ENCODE measurements around the gene TMED4.

Gene TMED4

DNA sequence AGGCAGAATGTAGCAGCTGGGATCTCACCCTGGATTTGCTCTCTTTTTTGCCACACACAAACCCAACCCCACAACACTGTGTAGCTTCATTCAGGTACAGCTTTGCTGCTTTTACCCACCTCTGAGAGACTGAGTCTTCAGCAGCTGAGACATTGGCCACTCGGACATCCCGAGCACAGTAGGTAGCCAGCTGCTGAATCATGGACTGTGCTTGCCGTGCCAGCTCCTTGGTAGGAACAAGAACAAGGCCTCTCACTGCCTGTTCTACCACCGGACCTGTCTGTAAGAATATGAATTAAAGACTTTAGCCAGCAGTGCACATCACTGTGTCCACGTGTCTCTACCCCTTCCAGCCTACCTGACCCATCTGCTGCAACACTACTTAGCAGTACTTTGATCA, 9.3 kb downstream of the TMED4 start:
- Histone ChIP-seq H3K14ac (ENCODE audit: low read length in 2 of 2) (no peak overlapping the region), H3K79me1 (replicated peaks; ENCODE audit: low read length, poor library complexity, severe bottlenecking) (peaks cover 41% of the 10 kb centered on the region), H4K8ac (ENCODE audit: low read length) (no peak overlapping the region), H3K23ac (ENCODE audit: low read length in 2 of 2) (no peak overlapping the region), H4K91ac (ENCODE audit: low read length) (no peak overlapping the region), H2BK12ac (ENCODE audit: low read length in 2 of 2) (no peak overlapping the region), H3K4me3 (ENCODE audit: insufficient read depth in 1 of 2, low read depth in 1 of 2, low read length in 2 of 2) (peak overlapping the region in 1 of 2 experiments; percentile 95), H3K9ac (ENCODE audit: low read length) (peak overlapping the region; percentile 94), H2BK15ac (ENCODE audit: low read depth, poor library complexity, severe bottlenecking) (no peak overlapping the region), H3K4me2 (ENCODE audit: low read length, poor library complexity, severe bottlenecking) (peak overlapping the region; percentile 73), H3K4ac (ENCODE audit: low read depth in 1 of 2, low read length in 2 of 2) (no peak overlapping the region), H3K36me3 (ENCODE audit: control insufficient read depth in 1 of 2, insufficient read depth in 2 of 2, low read depth in 1 of 2, low read length in 2 of 2) (peaks cover 56 to 72% of the 10 kb centered on the region in 2 experiments), H3K4me1 (ENCODE audit: control insufficient read depth, insufficient read depth, low read depth, low read length) (peaks cover 10% of the 10 kb centered on the region), H2AK5ac (ENCODE audit: low read length, severe bottlenecking) (no peak overlapping the region), H2AFZ (ENCODE audit: low read depth, low read length) (no peak overlapping the region), H3K18ac (ENCODE audit: low read depth in 1 of 2, low read length in 2 of 2) (no peak overlapping the region), H2BK120ac (ENCODE audit: low read depth, low read length) (no peak overlapping the region), H3K9me3 (ENCODE audit: control insufficient read depth, low read length) (no peaks in the 10 kb centered on the region), H3K27me3 (ENCODE audit: control insufficient read depth in 1 of 2, insufficient read depth in 1 of 2, low read length in 2 of 2) (no peaks in the 10 kb centered on the region), H2BK5ac (ENCODE audit: low read depth, low read length, poor library complexity, severe bottlenecking) (no peak overlapping the region), H3K27ac (ENCODE audit: low read length, poor library complexity, severe bottlenecking) (no peak overlapping the region)
- 80% methylated on average over 5 of the region's 5 CpGs for WGBS
- no peak for DNase-seq

DNA sequence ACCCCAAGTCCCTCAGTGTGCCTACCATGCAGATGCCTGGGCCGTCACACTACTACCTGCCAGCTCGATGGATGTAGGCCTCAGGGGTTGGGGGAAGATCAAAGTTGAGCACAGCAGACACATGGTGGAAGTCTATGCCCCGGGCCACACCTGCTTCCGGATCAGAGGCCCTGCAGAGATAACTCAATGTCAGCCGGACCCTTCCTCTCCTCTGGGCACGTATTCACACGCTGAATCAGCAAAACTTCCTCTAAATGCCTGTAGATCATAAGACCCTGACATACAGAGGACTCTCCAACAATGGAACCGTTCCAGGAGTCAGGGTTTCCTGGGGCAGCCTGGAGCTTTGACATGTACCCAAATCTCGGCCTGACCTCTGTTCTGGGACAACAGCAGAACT, 12.1 kb downstream of the TMED4 start:
- Histone ChIP-seq H3K27me3 (ENCODE audit: control insufficient read depth in 1 of 2, insufficient read depth in 1 of 2, low read length in 2 of 2) (no peaks in the 10 kb centered on the region), H2BK120ac (ENCODE audit: low read depth, low read length) (no peak overlapping the region), H4K91ac (ENCODE audit: low read length) (no peak overlapping the region), H3K27ac (ENCODE audit: low read length, poor library complexity, severe bottlenecking) (no peak overlapping the region), H3K4me2 (ENCODE audit: low read length, poor library complexity, severe bottlenecking) (no peak overlapping the region), H2AFZ (ENCODE audit: low read depth, low read length) (no peak overlapping the region), H3K79me1 (replicated peaks; ENCODE audit: low read length, poor library complexity, severe bottlenecking) (peaks cover 44% of the 10 kb centered on the region), H4K8ac (ENCODE audit: low read length) (no peak overlapping the region), H3K18ac (ENCODE audit: low read depth in 1 of 2, low read length in 2 of 2) (no peak overlapping the region), H3K4ac (ENCODE audit: low read depth in 1 of 2, low read length in 2 of 2) (no peak overlapping the region), H3K4me3 (ENCODE audit: insufficient read depth in 1 of 2, low read depth in 1 of 2, low read length in 2 of 2) (no peak overlapping the region), H3K23ac (ENCODE audit: low read length in 2 of 2) (no peak overlapping the region), H2BK15ac (ENCODE audit: low read depth, poor library complexity, severe bottlenecking) (no peak overlapping the region), H3K9me3 (ENCODE audit: control insufficient read depth, low read length) (no peaks in the 10 kb centered on the region), H2AK5ac (ENCODE audit: low read length, severe bottlenecking) (no peak overlapping the region), H3K4me1 (ENCODE audit: control insufficient read depth, insufficient read depth, low read depth, low read length) (peaks cover 10% of the 10 kb centered on the region), H3K36me3 (ENCODE audit: control insufficient read depth in 1 of 2, insufficient read depth in 2 of 2, low read depth in 1 of 2, low read length in 2 of 2) (peaks cover 79 to 80% of the 10 kb centered on the region in 2 experiments), H3K14ac (ENCODE audit: low read length in 2 of 2) (no peak overlapping the region), H2BK12ac (ENCODE audit: low read length in 2 of 2) (no peak overlapping the region), H3K9ac (ENCODE audit: low read length) (no peak overlapping the region), H2BK5ac (ENCODE audit: low read depth, low read length, poor library complexity, severe bottlenecking) (no peak overlapping the region)
- DNase-seq: no peak
- WGBS: 99% methylated on average over 9 of the region's 9 CpGs

DNA sequence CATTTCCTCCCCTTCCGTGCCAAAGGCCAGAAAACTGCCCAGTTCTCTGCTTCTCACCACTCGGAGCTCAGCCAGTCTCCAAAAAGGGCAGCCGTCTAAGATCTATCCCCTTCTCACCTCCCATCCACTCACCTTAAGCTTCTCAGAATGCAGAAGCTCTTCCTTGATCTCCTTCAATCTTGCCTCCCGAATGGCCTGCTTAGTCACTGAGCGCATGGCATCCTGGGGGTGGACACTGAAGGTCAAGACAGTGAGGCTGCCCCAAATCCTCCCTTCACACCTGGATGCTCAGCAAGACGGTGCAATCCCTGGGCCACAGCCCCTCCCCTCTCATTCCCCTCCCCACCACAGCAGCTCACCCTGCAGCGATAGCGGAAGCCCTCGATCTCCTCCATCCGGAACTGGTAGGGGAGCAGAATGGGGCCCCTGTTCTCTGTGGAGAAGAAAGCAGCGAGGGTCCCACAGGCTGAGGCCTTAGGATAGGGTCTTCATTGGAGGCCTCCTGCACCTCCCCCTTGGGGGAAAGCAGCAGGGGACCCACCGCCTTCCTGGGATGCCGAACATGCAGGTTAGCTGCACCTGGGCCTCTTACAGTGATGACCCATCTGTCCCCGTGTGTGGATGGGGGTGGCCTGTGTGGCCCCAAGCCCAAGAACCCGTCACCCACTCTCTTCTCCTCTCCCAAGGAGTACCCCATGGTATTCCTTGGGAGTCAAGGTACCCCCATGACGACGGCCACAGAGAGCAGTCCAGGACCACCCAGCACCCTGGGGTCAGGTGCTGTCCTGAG, 13.1 kb downstream of the TMED4 start:
- H3K27ac ChIP-seq (ENCODE audit: low read length, poor library complexity, severe bottlenecking): no peak overlapping the region
- H3K9me3 ChIP-seq (ENCODE audit: control insufficient read depth, low read length): no peaks in the 10 kb centered on the region
- H3K18ac ChIP-seq (ENCODE audit: low read depth in 1 of 2, low read length in 2 of 2): no peak overlapping the region
- 97% methylated on average over 17 of the region's 17 CpGs for WGBS
- H3K4me2 ChIP-seq (ENCODE audit: low read length, poor library complexity, severe bottlenecking): no peak overlapping the region
- no peak overlapping the region for H2BK15ac ChIP-seq (ENCODE audit: low read depth, poor library complexity, severe bottlenecking)
- H2BK12ac ChIP-seq (ENCODE audit: low read length in 2 of 2): no peak overlapping the region
- H2AK5ac ChIP-seq (ENCODE audit: low read length, severe bottlenecking): no peak overlapping the region
- H2BK120ac ChIP-seq (ENCODE audit: low read depth, low read length): no peak overlapping the region
- peaks cover 85 to 87% of the 10 kb centered on the region in 2 experiments for H3K36me3 ChIP-seq (ENCODE audit: control insufficient read depth in 1 of 2, insufficient read depth in 2 of 2, low read depth in 1 of 2, low read length in 2 of 2)
- no peak overlapping the region for H4K91ac ChIP-seq (ENCODE audit: low read length)
- H4K8ac ChIP-seq (ENCODE audit: low read length): no peak overlapping the region
- H3K4ac ChIP-seq (ENCODE audit: low read depth in 1 of 2, low read length in 2 of 2): no peak overlapping the region
- H3K9ac ChIP-seq (ENCODE audit: low read length): no peak overlapping the region
- peaks cover 5% of the 10 kb centered on the region for H3K4me1 ChIP-seq (ENCODE audit: control insufficient read depth, insufficient read depth, low read depth, low read length)
- peaks cover 48% of the 10 kb centered on the region for H3K79me1 ChIP-seq (replicated peaks; ENCODE audit: low read length, poor library complexity, severe bottlenecking)
- H2AFZ ChIP-seq (ENCODE audit: low read depth, low read length): no peak overlapping the region
- no peak overlapping the region for H3K14ac ChIP-seq (ENCODE audit: low read length in 2 of 2)
- H3K23ac ChIP-seq (ENCODE audit: low read length in 2 of 2): no peak overlapping the region
- no peak overlapping the region for H3K4me3 ChIP-seq (ENCODE audit: insufficient read depth in 1 of 2, low read depth in 1 of 2, low read length in 2 of 2)
- no peak for DNase-seq
- H2BK5ac ChIP-seq (ENCODE audit: low read depth, low read length, poor library complexity, severe bottlenecking): no peak overlapping the region
- H3K27me3 ChIP-seq (ENCODE audit: control insufficient read depth in 1 of 2, insufficient read depth in 1 of 2, low read length in 2 of 2): no peaks in the 10 kb centered on the region

DNA sequence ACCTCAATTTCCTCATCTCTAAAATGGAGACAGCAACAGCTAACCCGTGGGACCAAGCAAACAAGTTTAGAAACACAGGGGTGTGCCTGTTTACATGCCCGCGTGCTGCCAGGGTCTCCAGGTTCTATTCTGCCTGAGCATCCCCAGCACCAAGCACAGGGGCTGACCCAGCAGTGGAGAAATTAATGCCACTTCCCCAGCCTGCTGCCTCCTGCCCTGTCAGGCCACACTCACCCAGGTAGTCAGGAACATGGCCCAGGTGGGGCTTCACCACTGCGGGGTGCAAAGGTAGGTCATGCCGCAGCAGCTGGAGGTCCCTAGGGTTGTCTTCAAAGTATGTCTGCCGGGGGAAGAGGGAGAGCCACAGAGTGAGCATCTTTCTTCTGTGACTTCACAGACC, 14.1 kb downstream of the TMED4 start:
- Histone ChIP-seq H3K23ac (ENCODE audit: low read length in 2 of 2) (no peak overlapping the region), H2BK120ac (ENCODE audit: low read depth, low read length) (no peak overlapping the region), H3K4me1 (ENCODE audit: control insufficient read depth, insufficient read depth, low read depth, low read length) (peaks cover 9% of the 10 kb centered on the region), H2AFZ (ENCODE audit: low read depth, low read length) (no peak overlapping the region), H3K4me2 (ENCODE audit: low read length, poor library complexity, severe bottlenecking) (no peak overlapping the region), H3K14ac (ENCODE audit: low read length in 2 of 2) (no peak overlapping the region), H3K9me3 (ENCODE audit: control insufficient read depth, low read length) (no peaks in the 10 kb centered on the region), H2BK15ac (ENCODE audit: low read depth, poor library complexity, severe bottlenecking) (no peak overlapping the region), H3K18ac (ENCODE audit: low read depth in 1 of 2, low read length in 2 of 2) (no peak overlapping the region), H3K4me3 (ENCODE audit: insufficient read depth in 1 of 2, low read depth in 1 of 2, low read length in 2 of 2) (no peak overlapping the region), H2AK5ac (ENCODE audit: low read length, severe bottlenecking) (no peak overlapping the region), H3K4ac (ENCODE audit: low read depth in 1 of 2, low read length in 2 of 2) (no peak overlapping the region), H3K9ac (ENCODE audit: low read length) (no peak overlapping the region), H3K27ac (ENCODE audit: low read length, poor library complexity, severe bottlenecking) (no peak overlapping the region), H3K36me3 (ENCODE audit: control insufficient read depth in 1 of 2, insufficient read depth in 2 of 2, low read depth in 1 of 2, low read length in 2 of 2) (peaks cover 94 to 96% of the 10 kb centered on the region in 2 experiments), H3K27me3 (ENCODE audit: control insufficient read depth in 1 of 2, insufficient read depth in 1 of 2, low read length in 2 of 2) (no peaks in the 10 kb centered on the region), H4K91ac (ENCODE audit: low read length) (no peak overlapping the region), H3K79me1 (replicated peaks; ENCODE audit: low read length, poor library complexity, severe bottlenecking) (peaks cover 55% of the 10 kb centered on the region), H2BK5ac (ENCODE audit: low read depth, low read length, poor library complexity, severe bottlenecking) (no peak overlapping the region), H4K8ac (ENCODE audit: low read length) (no peak overlapping the region), H2BK12ac (ENCODE audit: low read length in 2 of 2) (no peak overlapping the region)
- 98% methylated on average over 6 of the region's 6 CpGs for WGBS
- no peak for DNase-seq

Data from mesenchymal stem cell (in vitro differentiated cells and primary cell).